GM12878 (cell line): ENCODE data around the gene DLAT. TPM values are rescaled to one million over a fixed set of nuclear protein-coding genes. Genes with fewer than 3 reads are reported as not detected.

ENCODE experiments used
- ATAC-seq: fragments of 200-7000 bp; cut with Tn5 transposase; 3 replicates; pipeline ENCODE4 v1.9.1; 2020; ENCODE audit warnings: mild to moderate bottlenecking, moderate library complexity
- BruUV-seq: library from RNA; stranded (reverse); fragments of 400-500 nt; replicated peaks from 2 replicates; lab custom pipeline; 2021; lab: Mats Ljungman, UMichigan
- CTCF ChIA-PET: fragments of 300-600 bp; sonication (Branson Sonifier 250); formaldehyde crosslinking; extraction: SDS; loops from one replicate; lab custom pipeline; 2021; ENCODE audit warnings: inconsistent platforms; lab: Yijun Ruan, JAX
- POLR2A ChIA-PET: fragments of 350-600 bp; formaldehyde crosslinking; extraction: SDS; loops from one replicate; lab custom pipeline; 2021; ENCODE audit warnings: inconsistent platforms; lab: Charles Lee
- RAD21 ChIA-PET: fragments of 300-600 bp; sonication (Branson Sonifier 250); formaldehyde crosslinking; loops from one replicate; lab custom pipeline; 2023; ENCODE audit warnings: antibody characterized with exemption; ENCODE audit not compliant: unreplicated experiment; lab: Charles Lee
- SMC1A ChIA-PET: fragments of 300-600 bp; sonication (Branson Sonifier 250); formaldehyde crosslinking; loops from one replicate; lab custom pipeline; 2023; ENCODE audit not compliant: unreplicated experiment, uncharacterized antibody; lab: Charles Lee
- DNase-seq: peaks from one replicate; pipeline ENCODE4 v3.0.0-alpha.2; 2011; ENCODE audit warnings: low read depth, low spot score
- FAIRE-seq: peaks from 3 replicates; lab custom pipeline; 2011; peaks lifted over from hg19 to GRCh38; lab: Jason Lieb, UNC
- H2AFZ ChIP-seq: 2 replicates; pipeline ENCODE4 v1.6.0; 2011; ENCODE audit warnings: low read depth, low read length, control low read depth; ENCODE audit not compliant: control insufficient read depth
- H3K27ac ChIP-seq: 2 replicates; pipeline ENCODE4 v1.5.1; 2011; ENCODE audit warnings: control low read depth; ENCODE audit not compliant: control insufficient read depth, insufficient read depth
- H3K27me3 ChIP-seq, 2 experiments: replicated peaks in 1 of 2; 2 replicates each; pipeline versions ENCODE4 v1.6.0 to v1.6.1; 2011; ENCODE audit warnings: low read length in 1 of 2; ENCODE audit not compliant: control insufficient read depth in 2 of 2, insufficient read depth in 2 of 2
- H3K36me3 ChIP-seq, 2 experiments: 2 replicates each; pipeline ENCODE4 v1.5.1; 2011; ENCODE audit warnings: low read length in 1 of 2; ENCODE audit not compliant: control insufficient read depth in 2 of 2, insufficient read depth in 2 of 2
- H3K4me1 ChIP-seq: 2 replicates; pipeline ENCODE4 v1.6.1; 2011; ENCODE audit warnings: mild to moderate bottlenecking, low read length, moderate library complexity, mixed read lengths; ENCODE audit not compliant: control insufficient read depth, insufficient read depth
- H3K4me2 ChIP-seq: 2 replicates; pipeline ENCODE4 v1.6.0; 2011; ENCODE audit warnings: control low read depth; ENCODE audit not compliant: control insufficient read depth, insufficient read depth
- H3K4me3 ChIP-seq: fragments of 200-600 bp; sonication (generic); 2 replicates; pipeline ENCODE4 v1.5.1; 2016
- H3K79me2 ChIP-seq: 2 replicates; pipeline ENCODE4 v1.6.0; 2011; ENCODE audit warnings: low read length; ENCODE audit not compliant: control insufficient read depth, insufficient read depth
- H3K9ac ChIP-seq: 2 replicates; pipeline ENCODE4 v1.8.0; 2011; ENCODE audit warnings: low read length, control low read depth, mixed read lengths; ENCODE audit not compliant: control insufficient read depth, insufficient read depth
- H3K9me3 ChIP-seq: replicated peaks from 3 replicates; pipeline ENCODE4 v1.5.1; 2011; ENCODE audit warnings: mild to moderate bottlenecking, low read length; ENCODE audit not compliant: control insufficient read depth, insufficient read depth
- H4K20me1 ChIP-seq: 2 replicates; pipeline ENCODE4 v1.6.0; 2011; ENCODE audit not compliant: control insufficient read depth, insufficient read depth
- BACH1 ChIP-seq: fragments of 450-650 bp; IDR thresholded peaks from 2 replicates; pipeline ENCODE4 v1.6.1; 2017; ENCODE audit warnings: mild to moderate bottlenecking, borderline replicate concordance
- CHD2 ChIP-seq: IDR thresholded peaks from 2 replicates; pipeline ENCODE4 v1.6.1; 2011; ENCODE audit warnings: low read depth, low read length, improper control_type of control experiment, borderline replicate concordance
- ESRRA ChIP-seq: IDR thresholded peaks from 2 replicates; pipeline ENCODE4 v1.6.1; 2012; ENCODE audit warnings: mild to moderate bottlenecking, low read length, improper control_type of control experiment
- HDGF ChIP-seq: fragments of 450-650 bp; IDR thresholded peaks from 2 replicates; pipeline ENCODE4 v1.6.1; 2016; ENCODE audit warnings: antibody characterized with exemption
- HSF1 ChIP-seq: fragments of 150-350 bp; IDR thresholded peaks from 2 replicates; pipeline ENCODE4 v1.6.1; 2014; ENCODE audit warnings: mild to moderate bottlenecking, low read depth, low read length
- IKZF1 ChIP-seq: fragments of 450-650 bp; conservative IDR thresholded peaks from 2 replicates; pipeline ENCODE4 v1.6.1; 2017; ENCODE audit warnings: antibody characterized with exemption, mild to moderate bottlenecking
- MAX ChIP-seq: IDR thresholded peaks from 2 replicates; pipeline ENCODE4 v1.6.1; 2012; ENCODE audit warnings: low read depth, low read length, improper control_type of control experiment
- MEF2A ChIP-seq: IDR thresholded peaks from 2 replicates; pipeline ENCODE4 v1.6.1; 2011; ENCODE audit warnings: low read depth, mild to moderate bottlenecking, low read length, moderate library complexity; ENCODE audit not compliant: insufficient read depth
- MYB ChIP-seq: fragments of 150-350 bp; IDR thresholded peaks from 2 replicates; pipeline ENCODE4 v1.6.1; 2014; ENCODE audit warnings: mild to moderate bottlenecking, low read depth, low read length, borderline replicate concordance
- NBN ChIP-seq: fragments of 450-650 bp; IDR thresholded peaks from 2 replicates; pipeline ENCODE4 v1.6.1; 2016
- NFYB ChIP-seq: IDR thresholded peaks from 2 replicates; pipeline ENCODE4 v1.6.1; 2011; ENCODE audit warnings: low read depth, mild to moderate bottlenecking, low read length, improper control_type of control experiment, moderate library complexity; ENCODE audit not compliant: insufficient read depth
- NR2C2 ChIP-seq: IDR thresholded peaks from 2 replicates; pipeline ENCODE4 v1.6.1; 2011; ENCODE audit warnings: borderline replicate concordance, low read depth; ENCODE audit not compliant: control insufficient read depth, insufficient read length
- RAD21 ChIP-seq: IDR thresholded peaks from 2 replicates; pipeline ENCODE4 v1.6.1; 2011; ENCODE audit warnings: mild to moderate bottlenecking, low read depth, low read length, moderate library complexity; ENCODE audit not compliant: insufficient read depth
- SMC3 ChIP-seq: IDR thresholded peaks from 2 replicates; pipeline ENCODE4 v1.6.1; 2011; ENCODE audit warnings: low read length, improper control_type of control experiment, borderline replicate concordance
- SUPT20H ChIP-seq: IDR thresholded peaks from 2 replicates; pipeline ENCODE4 v1.6.1; 2011; ENCODE audit warnings: low read depth, mild to moderate bottlenecking, low read length, moderate library complexity, borderline replicate concordance; ENCODE audit not compliant: control insufficient read depth
- TARDBP ChIP-seq: IDR thresholded peaks from 2 replicates; pipeline ENCODE4 v1.6.1; 2016; ENCODE audit warnings: borderline replicate concordance
- ZBTB4 ChIP-seq: fragments of 450-650 bp; formaldehyde crosslinking; IDR thresholded peaks from 2 replicates; pipeline ENCODE4 v1.4.0; 2022; ENCODE audit warnings: mild to moderate bottlenecking, moderate library complexity
- WGBS: methylation state at CpG from one replicate; pipeline ENCODE4 v1.1.6; 2016; ENCODE audit warnings: low lambda C conversion rate; ENCODE audit not compliant: insufficient replicate concordance, insufficient coverage; ENCODE audit errors: missing lambda C conversion rate; 5-methylcytosine and 5-hydroxymethylcytosine counted together
- in situ Hi-C: fragments of 300-500 bp; cut with MboI; formaldehyde crosslinking; loops from 9 replicates; pipeline ENCODE4 v1.14.3; 2018; ENCODE audit warnings: mixed read lengths
- intact Hi-C: fragments of 100-400 bp; cut with micrococcal nuclease; formaldehyde crosslinking; loops from one replicate; pipeline ENCODE4 v1.14.2; 2022; ENCODE audit not compliant: unreplicated experiment
- polyA plus RNA-seq, 11 experiments: library from polyadenylated mRNA; depleted of rRNA in 4 of 11; unstranded in 6 of 11; stranded (reverse) in 5 of 11; fragments of >200 nt; fragmentation: Nextera tagmentation in 4 of 11; fragmentation: Illumina TruSeq in 1 of 11; extraction: Ambion mirVana in 4 of 11; extraction: Trizol in 1 of 11; gene quantifications; 1 replicate in 1 of 11; 2 replicates in 10 of 11; pipeline versions ENCODE4 v1.2.1 to v1.2.3, GENCODE V29; 2011 to 2016; ENCODE audit warnings: inconsistent platforms in 2 of 11, missing spikeins in 2 of 11, low read depth in 1 of 11
- total RNA-seq, 4 experiments: library from RNA; depleted of rRNA in 3 of 4; stranded (reverse); fragments of >200 nt in 3 of 4; fragmentation: Illumina TruSeq in 1 of 4; extraction: Trizol in 1 of 4; gene quantifications; 2 replicates each; pipeline versions ENCODE4 v1.2.1 to v1.2.3, GENCODE V29; 2013 to 2021
- TF ChIP-seq, protein P1 (sequence below): fragments of 450-650 bp; IDR thresholded peaks from 2 replicates; pipeline ENCODE4 v1.6.1; 2017; ENCODE audit warnings: low read depth, mild to moderate bottlenecking, moderate library complexity

The DLAT gene
- total and polyA plus RNA-seq, 10 of the 15 experiments (the other 5 are each of a cell fraction or from before 2014, with no cell fraction given), result 16.5 to 79.9 (median 43.8) TPM

DNA sequence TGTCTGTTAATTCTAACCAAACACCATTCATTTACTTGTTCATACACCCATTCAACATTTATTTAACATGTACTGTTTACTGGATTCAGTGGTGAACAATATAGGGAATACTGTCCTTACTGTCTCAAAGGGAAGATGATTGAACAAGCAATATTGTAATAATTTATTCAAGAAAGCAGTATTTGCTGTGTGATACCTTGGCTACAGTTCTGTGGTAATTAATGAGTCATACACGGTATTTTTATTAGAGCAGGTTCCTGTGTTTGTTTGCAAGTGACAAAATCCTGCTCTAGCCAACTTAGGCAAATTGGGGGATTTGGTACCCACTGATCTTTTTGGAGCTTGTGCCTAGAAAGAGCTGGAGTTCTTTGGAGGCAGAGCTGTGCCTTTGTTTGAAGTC is 32.9 kb downstream of the DLAT start:
- intact Hi-C loops, result no loop called here
- ChIA-PET CTCF (interaction anchor here (0.6 to 1.3 kb wide), 2 partner anchors 10 to 86 kb away, joined by 3 to 5 read pairs; no protein-coding TSS in a partner anchor), POLR2A (no interaction called here), RAD21 (no interaction called here), SMC1A (no interaction called here)
- no peak overlapping the region for H2AFZ ChIP-seq
- in situ Hi-C loops, result no loop called here
- no peak overlapping the region for H3K4me2 ChIP-seq
- TF ChIP-seq, protein P1, sequence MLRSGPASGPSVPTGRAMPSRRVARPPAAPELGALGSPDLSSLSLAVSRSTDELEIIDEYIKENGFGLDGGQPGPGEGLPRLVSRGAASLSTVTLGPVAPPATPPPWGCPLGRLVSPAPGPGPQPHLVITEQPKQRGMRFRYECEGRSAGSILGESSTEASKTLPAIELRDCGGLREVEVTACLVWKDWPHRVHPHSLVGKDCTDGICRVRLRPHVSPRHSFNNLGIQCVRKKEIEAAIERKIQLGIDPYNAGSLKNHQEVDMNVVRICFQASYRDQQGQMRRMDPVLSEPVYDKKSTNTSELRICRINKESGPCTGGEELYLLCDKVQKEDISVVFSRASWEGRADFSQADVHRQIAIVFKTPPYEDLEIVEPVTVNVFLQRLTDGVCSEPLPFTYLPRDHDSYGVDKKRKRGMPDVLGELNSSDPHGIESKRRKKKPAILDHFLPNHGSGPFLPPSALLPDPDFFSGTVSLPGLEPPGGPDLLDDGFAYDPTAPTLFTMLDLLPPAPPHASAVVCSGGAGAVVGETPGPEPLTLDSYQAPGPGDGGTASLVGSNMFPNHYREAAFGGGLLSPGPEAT, result no peak
- TF ChIP-seq RAD21 (no peak), ZBTB4 (CRISPR knock-in tag) (no peak), NBN (no peak), HDGF (no peak), MEF2A (no peak), ESRRA (no peak), IKZF1 (no peak), HSF1 (no peak), SUPT20H (no peak), MAX (no peak), CHD2 (no peak), NFYB (no peak), MYB (no peak), NR2C2 (no peak), TARDBP (no peak), SMC3 (no peak), BACH1 (no peak)
- FAIRE-seq, result no peak
- H3K79me2 ChIP-seq, result no peaks in the 10 kb centered on the region
- ATAC-seq, result no peak
- BruUV-seq, result no TSS peak
- H3K4me1 ChIP-seq, result no peaks in the 10 kb centered on the region
- no peaks in the 10 kb centered on the region; the same call in 2 of the 3 replicates for H3K9me3 ChIP-seq
- no peaks in the 10 kb centered on the region for H3K27me3 ChIP-seq
- no peak overlapping the region for H3K9ac ChIP-seq
- H3K36me3 ChIP-seq, result peaks cover 2 to 27% of the 10 kb centered on the region in 2 experiments
- no peaks in the 10 kb centered on the region for H4K20me1 ChIP-seq
- H3K4me3 ChIP-seq, result no peak overlapping the region
- H3K27ac ChIP-seq, result no peak overlapping the region
- no peak for DNase-seq
- 0% methylated on average over 1 of the region's 1 CpG for WGBS
